AG10803 (cell line): ENCODE results near the gene CLDN10.

Source experiments
- DNase-seq: peaks from one replicate; pipeline ENCODE4 v3.0.0; 2010; ENCODE audit warnings: low read depth
- H3K4me3 ChIP-seq: 2 replicates; pipeline ENCODE4 v1.5.1; 2011; ENCODE audit warnings: mild to moderate bottlenecking, low read length, control low read depth
- CTCF ChIP-seq: conservative IDR thresholded peaks from 2 replicates; pipeline ENCODE4 v1.5.1; 2011; ENCODE audit warnings: mild to moderate bottlenecking, low read length, control low read depth, inconsistent platforms

CLDN10 gene

DNA sequence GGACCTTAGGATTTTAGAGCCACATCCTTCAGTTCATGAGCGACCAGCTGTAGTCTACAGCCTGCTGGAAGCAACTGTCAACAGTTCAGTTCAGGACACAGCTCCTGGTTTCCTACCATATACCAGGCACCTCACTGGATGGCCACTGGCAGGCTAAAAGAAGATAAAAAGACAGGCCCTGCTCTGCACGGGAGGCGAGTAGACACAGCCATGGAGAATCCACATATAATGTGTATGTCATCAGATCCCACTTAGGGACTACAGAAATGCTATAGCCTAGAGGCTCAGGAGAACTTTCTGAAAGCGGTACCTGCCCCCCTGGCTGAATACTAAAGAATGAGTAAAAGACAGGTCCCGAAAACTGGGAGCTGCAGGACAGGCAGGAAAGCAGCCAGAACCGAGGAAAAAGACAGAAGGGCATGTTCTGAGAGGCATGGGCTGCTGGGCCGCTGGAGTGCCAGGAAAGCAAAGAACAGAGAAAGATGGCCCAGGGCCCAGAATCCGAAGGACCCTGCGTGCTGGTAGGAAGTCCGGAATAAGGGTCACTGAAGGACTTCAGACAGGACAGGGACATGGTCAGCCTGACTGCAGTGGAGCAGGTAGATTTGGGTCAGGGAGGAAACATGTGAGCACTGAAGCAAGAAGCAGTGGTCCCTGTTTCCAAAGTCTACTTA is 68.4 kb downstream of the CLDN10 start:
- no peak overlapping the region for H3K4me3 ChIP-seq
- no peak for TF ChIP-seq CTCF
- DNase-seq: no peak

- no peak overlapping the region for H3K4me3 ChIP-seq
Measured at GRCh38 chr13:95623141-95623540, 70.6 kb downstream of the CLDN10 start.

GRCh38 chr13:95624020-95624419 is 71.5 kb downstream of the CLDN10 start:
- H3K4me3 ChIP-seq: no peak overlapping the region
- TF ChIP-seq CTCF: peak; percentile 83
- peak; percentile 67 for DNase-seq

More at GRCh38 chr13:95623141-95623540, 70.6 kb downstream of the CLDN10 start:
- no peak for DNase-seq
- TF ChIP-seq CTCF: no peak

DNA sequence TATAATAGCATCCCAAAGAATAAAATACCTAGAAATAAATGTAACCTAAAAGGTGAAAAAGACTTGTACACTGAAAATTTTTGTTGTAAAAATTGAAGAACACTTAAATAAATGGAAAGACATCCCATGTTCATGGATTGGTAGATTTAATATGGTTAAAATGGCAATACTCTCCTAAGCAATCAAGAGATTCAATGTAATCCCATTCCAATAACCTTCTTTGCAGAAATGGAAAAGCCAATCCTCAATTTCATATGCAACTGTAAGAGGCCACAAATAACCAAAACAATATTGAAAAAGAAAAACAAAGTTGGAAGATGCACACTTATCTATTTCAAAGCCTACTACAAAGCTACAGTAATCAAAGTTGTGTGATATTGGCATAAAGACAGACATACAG is 74.2 kb downstream of the CLDN10 start:
- DNase-seq: no peak
- no peak for TF ChIP-seq CTCF
- no peak overlapping the region for H3K4me3 ChIP-seq

DNA sequence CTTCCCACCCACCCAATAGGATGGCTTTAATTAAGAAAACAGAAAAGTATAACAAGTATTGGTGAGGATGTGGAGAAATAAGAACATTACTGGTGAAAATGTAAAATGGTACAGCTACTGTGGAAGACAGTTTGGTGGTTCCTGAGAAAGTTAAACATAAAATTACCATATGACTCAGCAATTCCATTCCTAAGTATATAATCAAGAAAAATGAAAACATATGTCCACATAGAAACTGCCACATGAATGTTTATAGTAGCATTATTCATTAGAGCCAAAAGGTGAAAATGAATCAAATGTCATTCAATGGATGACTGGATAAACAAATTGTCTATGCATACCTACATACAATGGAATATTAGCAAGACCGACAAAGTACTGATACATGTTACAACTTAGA is 75.1 kb downstream of the CLDN10 start:
- no peak for TF ChIP-seq CTCF
- peak; percentile 56 for DNase-seq

GRCh38 chr13:95628488-95628887 is 76.0 kb downstream of the CLDN10 start:
- no peak overlapping the region for H3K4me3 ChIP-seq
- DNase-seq: no peak
- no peak for TF ChIP-seq CTCF

More for the DNA sequence above, 75.1 kb downstream of the CLDN10 start:
- H3K4me3 ChIP-seq: no peak overlapping the region

- DNase-seq: no peak
- no peak overlapping the region for H3K4me3 ChIP-seq
- TF ChIP-seq CTCF: no peak
Measured at GRCh38 chr13:95629071-95629470, 76.6 kb downstream of the CLDN10 start.
